ENCODE data around the gene LRRC34.

LRRC34 gene

GRCh38 chr3:169771497-169772304, 41.0 kb downstream of the LRRC34 start:
- FAIRE-seq (peak; percentile 80), DNase-seq (ENCODE audit: extremely low spot score, insufficient read length, low read depth) (no peak)

- no peak for DNase-seq (ENCODE audit: extremely low spot score, insufficient read length, low read depth)
- FAIRE-seq: peak; percentile 73
Observed at GRCh38 chr3:169769287-169770181, 43.2 kb downstream of the LRRC34 start, which contains the start of gene ACTRT3. Gene ACTRT3, minus strand, starts transcription at chr3:169769561. Its CDS starts 41 bp downstream, at chr3:169769520.

DNA sequence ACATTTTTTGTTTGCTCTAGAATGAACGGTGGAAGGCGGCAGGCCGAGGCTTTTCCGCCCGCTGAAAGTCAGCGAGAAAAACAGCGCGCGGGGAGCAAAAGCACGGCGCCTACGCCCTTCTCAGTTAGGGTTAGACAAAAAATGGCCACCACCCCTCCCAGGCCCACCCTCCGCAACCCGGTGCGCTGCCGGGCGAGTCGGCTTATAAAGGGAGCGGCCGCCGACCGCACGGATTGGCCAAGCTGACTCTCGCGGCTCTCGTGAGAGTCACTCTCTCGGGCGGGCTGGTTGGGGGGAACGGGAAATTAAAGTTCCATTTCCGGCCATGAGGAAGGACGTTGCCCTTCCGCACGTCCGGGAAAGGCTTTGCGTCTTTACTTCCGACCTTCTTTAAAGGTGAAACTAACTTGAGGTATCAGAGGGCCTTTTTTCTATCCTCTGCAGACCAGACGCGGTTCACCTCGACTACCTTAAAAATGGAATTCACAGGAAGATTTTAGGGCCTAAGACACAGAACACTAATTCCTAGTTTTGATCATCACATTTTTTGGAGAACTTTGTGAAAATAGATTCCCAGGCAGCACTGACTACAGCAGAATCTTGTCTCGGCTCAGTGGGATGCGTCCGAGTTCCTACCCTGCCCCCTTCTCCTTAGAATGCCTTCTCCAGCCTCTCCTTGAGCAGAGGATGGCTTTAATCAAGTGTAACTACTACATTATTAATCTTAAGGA, 47.7 kb downstream of the LRRC34 start, which contains the start of gene TERC:
TERC (minus strand) TSS at position 179 of the 731 bp plus-strand sequence.
- DNase-seq (ENCODE audit: extremely low spot score, insufficient read length, low read depth): no peak
- FAIRE-seq: peak; percentile 94

DNA sequence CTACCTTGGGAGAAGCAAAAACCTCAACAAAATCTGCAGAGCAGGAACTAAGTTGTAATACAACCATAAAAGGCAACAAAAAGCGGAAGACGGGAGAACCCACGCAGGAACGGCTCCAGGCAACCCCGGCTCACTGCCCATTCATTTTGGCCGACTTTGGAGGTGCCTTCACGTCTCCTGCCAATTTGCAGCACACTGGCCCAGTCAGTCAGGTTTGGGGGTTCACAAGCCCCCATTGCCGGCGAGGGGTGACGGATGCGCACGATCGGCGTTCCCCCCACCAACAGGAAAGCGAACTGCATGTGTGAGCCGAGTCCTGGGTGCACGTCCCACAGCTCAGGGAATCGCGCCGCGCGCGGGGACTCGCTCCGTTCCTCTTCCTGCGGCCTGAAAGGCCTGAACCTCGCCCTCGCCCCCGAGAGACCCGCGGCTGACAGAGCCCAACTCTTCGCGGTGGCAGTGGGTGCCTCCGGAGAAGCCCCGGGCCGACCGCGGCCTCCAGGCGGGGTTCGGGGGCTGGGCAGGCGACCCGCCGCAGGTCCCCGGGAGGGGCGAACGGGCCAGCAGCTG, 48.3 kb downstream of the LRRC34 start:
- peak; percentile 85 for FAIRE-seq
- no peak for DNase-seq (ENCODE audit: extremely low spot score, insufficient read length, low read depth)

DNA sequence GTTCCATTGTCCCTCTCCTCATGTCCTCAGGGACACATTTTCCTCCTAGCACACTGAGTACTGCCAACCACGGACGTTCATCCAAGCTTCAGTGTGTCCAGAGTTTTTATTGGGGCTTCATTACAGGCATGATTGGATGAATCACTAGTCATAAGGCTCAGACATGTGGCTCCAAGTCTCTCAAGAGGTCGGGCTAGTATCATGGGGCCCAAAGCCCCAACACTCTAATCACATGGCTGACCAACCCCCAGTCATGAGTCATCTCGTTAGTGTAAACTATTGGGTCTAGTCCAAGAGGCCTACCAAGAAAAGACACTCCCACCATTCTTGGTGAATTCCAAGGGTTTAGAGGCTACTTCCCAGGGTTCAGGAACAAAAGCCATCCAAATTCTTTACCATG, 52.2 kb downstream of the LRRC34 start:
- no peak for DNase-seq (ENCODE audit: extremely low spot score, insufficient read length, low read depth)
- FAIRE-seq: no peak

GRCh38 chr3:169759256-169759655, 53.4 kb downstream of the LRRC34 start:
- FAIRE-seq (no peak), DNase-seq (ENCODE audit: extremely low spot score, insufficient read length, low read depth) (no peak)

GRCh38 chr3:169758359-169758994, 54.2 kb downstream of the LRRC34 start:
- FAIRE-seq (no peak), DNase-seq (ENCODE audit: extremely low spot score, insufficient read length, low read depth) (no peak)

- no peak for FAIRE-seq
- no peak for DNase-seq (ENCODE audit: extremely low spot score, insufficient read length, low read depth)
Observed at GRCh38 chr3:169755488-169755887, 57.2 kb downstream of the LRRC34 start.

- DNase-seq (ENCODE audit: extremely low spot score, insufficient read length, low read depth) (no peak), FAIRE-seq (no peak)
Observed at GRCh38 chr3:169754711-169755110, 58.0 kb downstream of the LRRC34 start.

GRCh38 chr3:169751875-169752274, 60.8 kb downstream of the LRRC34 start:
- FAIRE-seq (no peak), DNase-seq (ENCODE audit: extremely low spot score, insufficient read length, low read depth) (no peak)

- DNase-seq (ENCODE audit: extremely low spot score, insufficient read length, low read depth) (no peak), FAIRE-seq (no peak)
Observed at GRCh38 chr3:169750665-169751064, 62.0 kb downstream of the LRRC34 start.

DNA sequence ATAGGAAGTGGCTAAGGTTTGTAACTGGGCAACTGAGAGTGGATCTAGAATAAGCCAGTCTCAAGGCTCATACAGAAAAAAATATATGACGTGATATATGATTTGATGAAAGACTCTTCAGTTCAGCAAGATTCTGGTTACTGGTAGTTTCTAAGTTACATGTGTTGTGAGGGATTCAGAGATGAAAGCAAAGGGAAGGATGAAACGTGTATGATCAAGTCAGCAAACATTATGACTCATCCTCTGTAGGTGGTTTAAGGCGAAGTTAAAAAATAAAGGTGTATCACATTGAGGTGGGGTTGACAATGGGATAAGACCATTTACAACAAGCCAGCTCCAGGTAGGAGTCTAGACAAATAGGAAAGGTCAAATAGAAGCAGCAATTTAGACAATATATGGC, 64.0 kb downstream of the LRRC34 start:
- no peak for FAIRE-seq
- DNase-seq (ENCODE audit: extremely low spot score, insufficient read length, low read depth): no peak

DNA sequence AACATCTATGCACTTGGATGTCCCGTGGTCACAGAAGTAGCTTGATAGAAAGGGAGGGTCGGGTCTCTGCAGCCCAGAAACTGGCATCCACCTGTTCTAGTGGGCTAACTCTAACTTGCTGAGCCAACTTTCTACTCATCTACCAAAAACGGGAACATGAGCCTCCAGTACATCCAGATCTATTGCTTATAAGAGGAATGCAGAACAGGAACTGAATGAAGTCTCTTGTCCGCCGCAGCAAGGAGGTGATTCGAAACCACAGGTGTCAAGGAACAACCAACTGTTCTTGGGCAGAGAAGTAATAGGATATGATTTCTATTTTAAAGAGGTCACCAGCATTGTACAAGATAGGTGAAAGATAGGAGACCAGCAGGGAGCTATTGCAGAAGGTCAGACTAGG, 65.8 kb downstream of the LRRC34 start:
- DNase-seq (ENCODE audit: extremely low spot score, insufficient read length, low read depth) (no peak), FAIRE-seq (no peak)

- DNase-seq (ENCODE audit: extremely low spot score, insufficient read length, low read depth) (no peak), FAIRE-seq (no peak)
Observed at GRCh38 chr3:169744366-169745054, 68.2 kb downstream of the LRRC34 start.
